IMR-90 (cell line): ENCODE results near the gene VAV3. TPM values are rescaled to one million over a fixed set of nuclear protein-coding genes. Genes with fewer than 3 reads are reported as not detected.

Experiments used
- ATAC-seq: fragments of 200-7000 bp; cut with Tn5 transposase; 2 replicates; pipeline ENCODE4 v1.9.1; 2020; ENCODE audit warnings: low read depth, mild to moderate bottlenecking, moderate library complexity
- BruUV-seq: library from RNA; stranded (reverse); fragments of 400-500 nt; replicated peaks from 2 replicates; lab custom pipeline; 2021; lab: Mats Ljungman, UMichigan
- CTCF ChIA-PET: fragments of 300-600 bp; formaldehyde crosslinking; extraction: SDS; loops from one replicate; lab custom pipeline; 2021; ENCODE audit warnings: antibody characterized with exemption; lab: Yijun Ruan, JAX
- POLR2A ChIA-PET: fragments of 300-600 bp; sonication (Branson Sonifier 250); formaldehyde crosslinking; loops from one replicate; lab custom pipeline; 2022; ENCODE audit warnings: antibody characterized with exemption; ENCODE audit not compliant: unreplicated experiment; lab: Charles Lee
- DNase-seq: peaks from one replicate; pipeline ENCODE4 v3.0.0; 2013
- H2AFZ ChIP-seq: replicated peaks from 2 replicates; pipeline ENCODE3; 2013; ENCODE audit warnings: low read length, mild to moderate bottlenecking; ENCODE audit not compliant: poor library complexity
- H2AK5ac ChIP-seq: 2 replicates; pipeline ENCODE4 v1.6.1; 2013; ENCODE audit warnings: low read depth, low read length, inconsistent platforms
- H2AK9ac ChIP-seq: replicated peaks from 2 replicates; pipeline ENCODE3; 2013; ENCODE audit warnings: mild to moderate bottlenecking, low read depth, low read length, moderate library complexity; ENCODE audit not compliant: poor library complexity
- H2BK120ac ChIP-seq: 2 replicates; pipeline ENCODE4 v1.6.1; 2013; ENCODE audit warnings: low read depth, low read length, inconsistent platforms
- H2BK15ac ChIP-seq: 3 replicates; pipeline ENCODE4 v1.6.1; 2013; ENCODE audit warnings: low read depth, low read length, inconsistent platforms
- H2BK20ac ChIP-seq: 2 replicates; pipeline ENCODE4 v1.6.1; 2013; ENCODE audit warnings: low read depth, mild to moderate bottlenecking, inconsistent platforms, low read length, moderate library complexity
- H2BK5ac ChIP-seq: 2 replicates; pipeline ENCODE4 v1.6.1; 2013; ENCODE audit warnings: mild to moderate bottlenecking, low read depth, low read length, inconsistent platforms; ENCODE audit not compliant: poor library complexity, severe bottlenecking
- H3K14ac ChIP-seq: replicated peaks from 2 replicates; pipeline ENCODE4 v1.6.1; 2013; ENCODE audit warnings: low read depth, low read length, inconsistent platforms
- H3K18ac ChIP-seq: 2 replicates; pipeline ENCODE4 v1.6.1; 2013; ENCODE audit warnings: low read depth, low read length, control low read depth
- H3K23ac ChIP-seq: 2 replicates; pipeline ENCODE4 v1.6.1; 2013; ENCODE audit warnings: low read depth, low read length, inconsistent platforms
- H3K27ac ChIP-seq: 2 replicates; pipeline ENCODE4 v1.5.1; 2013; ENCODE audit warnings: mild to moderate bottlenecking, control low read depth, low read length; ENCODE audit not compliant: insufficient read depth
- H3K27me3 ChIP-seq: 2 replicates; pipeline ENCODE4 v1.6.1; 2013; ENCODE audit warnings: low read length; ENCODE audit not compliant: control insufficient read depth, insufficient read depth
- H3K36me3 ChIP-seq: 2 replicates; pipeline ENCODE4 v1.6.1; 2013; ENCODE audit warnings: low read length, mixed read lengths; ENCODE audit not compliant: control insufficient read depth, insufficient read depth
- H3K4ac ChIP-seq: 2 replicates; pipeline ENCODE4 v1.6.1; 2013; ENCODE audit warnings: low read depth, low read length, inconsistent platforms
- H3K4me1 ChIP-seq: 2 replicates; pipeline ENCODE4 v1.6.1; 2013; ENCODE audit warnings: low read length, mixed read lengths; ENCODE audit not compliant: control insufficient read depth, insufficient read depth
- H3K4me2 ChIP-seq: 2 replicates; pipeline ENCODE4 v1.6.1; 2013; ENCODE audit warnings: low read depth, mild to moderate bottlenecking, control low read depth, low read length, moderate library complexity
- H3K4me3 ChIP-seq: 2 replicates; pipeline ENCODE4 v1.5.1; 2013; ENCODE audit warnings: low read depth, mild to moderate bottlenecking, control low read depth, low read length, moderate library complexity; ENCODE audit not compliant: insufficient read depth
- H3K56ac ChIP-seq: 2 replicates; pipeline ENCODE4 v1.6.1; 2013; ENCODE audit warnings: low read length, inconsistent platforms; ENCODE audit not compliant: insufficient read depth; ENCODE audit errors: extremely low read depth
- H3K79me1 ChIP-seq, 2 experiments: 2 replicates each; pipeline ENCODE4 v1.6.1; 2013; ENCODE audit warnings: low read length in 2 of 2, inconsistent platforms in 1 of 2, low read depth in 1 of 2
- H3K9ac ChIP-seq: 2 replicates; pipeline ENCODE4 v1.6.1; 2013; ENCODE audit warnings: low read depth, low read length, control low read depth
- H3K9me1 ChIP-seq: 2 replicates; pipeline ENCODE4 v1.6.1; 2013; ENCODE audit warnings: low read length, inconsistent platforms; ENCODE audit not compliant: insufficient read depth
- H3K9me3 ChIP-seq: 2 replicates; pipeline ENCODE4 v1.6.1; 2013; ENCODE audit warnings: low read length; ENCODE audit not compliant: control insufficient read depth, insufficient read depth
- H4K20me1 ChIP-seq: 2 replicates; pipeline ENCODE4 v1.6.1; 2013; ENCODE audit warnings: low read length, inconsistent platforms; ENCODE audit not compliant: insufficient read depth
- H4K5ac ChIP-seq: 2 replicates; pipeline ENCODE4 v1.6.1; 2013; ENCODE audit warnings: mild to moderate bottlenecking, low read depth, low read length, control low read depth
- H4K8ac ChIP-seq, 2 experiments: 2 replicates each; pipeline ENCODE4 v1.6.1; 2013; ENCODE audit warnings: low read depth in 2 of 2, low read length in 2 of 2, control low read depth in 1 of 2, inconsistent platforms in 1 of 2
- H4K91ac ChIP-seq: 2 replicates; pipeline ENCODE4 v1.6.1; 2013; ENCODE audit warnings: low read depth, low read length, inconsistent platforms; ENCODE audit not compliant: insufficient read depth
- BHLHE40 ChIP-seq: fragments of 150-350 bp; IDR thresholded peaks from 2 replicates; pipeline ENCODE4 v1.6.1; 2016; ENCODE audit warnings: mild to moderate bottlenecking, low read depth, low read length
- CEBPB ChIP-seq: IDR thresholded peaks from 2 replicates; pipeline ENCODE4 v1.6.1; 2012; ENCODE audit warnings: low read depth, low read length, improper control_type of control experiment
- CHD1 ChIP-seq: IDR thresholded peaks from 2 replicates; pipeline ENCODE4 v1.6.1; 2012; ENCODE audit warnings: low read depth, low read length, improper control_type of control experiment
- FOS ChIP-seq: fragments of 150-350 bp; IDR thresholded peaks from 2 replicates; pipeline ENCODE4 v1.6.1; 2016; ENCODE audit warnings: low read depth, low read length
- MAZ ChIP-seq: IDR thresholded peaks from 2 replicates; pipeline ENCODE4 v1.6.1; 2012; ENCODE audit warnings: low read depth, mild to moderate bottlenecking, low read length, improper control_type of control experiment, moderate library complexity, borderline replicate concordance
- MXI1 ChIP-seq: IDR thresholded peaks from 2 replicates; pipeline ENCODE4 v1.6.1; 2012; ENCODE audit warnings: low read depth, mild to moderate bottlenecking, low read length, moderate library complexity, borderline replicate concordance
- NFE2L2 ChIP-seq: fragments of 150-350 bp; IDR thresholded peaks from 2 replicates; pipeline ENCODE4 v1.6.1; 2016; ENCODE audit warnings: low read depth, mild to moderate bottlenecking, low read length
- POLR2A ChIP-seq: IDR thresholded peaks from 2 replicates; pipeline ENCODE4 v1.6.1; 2012; ENCODE audit warnings: mild to moderate bottlenecking, low read depth, low read length
- RAD21 ChIP-seq: IDR thresholded peaks from 2 replicates; pipeline ENCODE4 v1.6.1; 2012; ENCODE audit warnings: low read length, improper control_type of control experiment
- RFX5 ChIP-seq: IDR thresholded peaks from 2 replicates; pipeline ENCODE4 v1.8.0; 2012; ENCODE audit warnings: low read depth, mild to moderate bottlenecking, low read length, moderate library complexity
- SMC3 ChIP-seq: fragments of 150-350 bp; IDR thresholded peaks from 2 replicates; pipeline ENCODE4 v1.6.1; 2016; ENCODE audit warnings: low read depth, mild to moderate bottlenecking, antibody characterized with exemption, low read length, moderate library complexity
- dilution Hi-C: fragments of 300-500 bp; cut with HindIII; formaldehyde crosslinking; loops from one replicate; pipeline ENCODE4 v1.14.3; 2018; ENCODE audit warnings: low sequenced_read_pairs; ENCODE audit not compliant: unreplicated experiment
- in situ Hi-C: fragments of 300-500 bp; cut with MboI; formaldehyde crosslinking; loops from 3 replicates; pipeline ENCODE4 v1.14.3; 2019; ENCODE audit warnings: low sequenced_read_pairs, inconsistent platforms, mixed read lengths
- intact Hi-C: fragments of 100-400 bp; cut with micrococcal nuclease; formaldehyde crosslinking; loops from 2 replicates; pipeline ENCODE4 v1.10.0; 2022
- polyA plus RNA-seq, 3 experiments: library from polyadenylated mRNA; depleted of rRNA; stranded (reverse); fragments of >200 nt; gene quantifications; 2 replicates each; pipeline ENCODE4 v1.2.3, GENCODE V29; 2012; ENCODE audit warnings: low replicate concordance in 1 of 3
- total RNA-seq: library from RNA; depleted of rRNA; stranded (reverse); fragments of >200 nt; gene quantifications from 2 replicates; pipeline ENCODE4 v1.2.3, GENCODE V29; 2012
- TF ChIP-seq, protein P1 (sequence below): fragments of 150-350 bp; IDR thresholded peaks from 2 replicates; pipeline ENCODE4 v1.6.1; 2016; ENCODE audit warnings: low read depth, mild to moderate bottlenecking, low read length, moderate library complexity, borderline replicate concordance
- TF ChIP-seq, protein P2 (sequence below): fragments of 150-350 bp; IDR thresholded peaks from 2 replicates; pipeline ENCODE4 v1.6.1; 2017; ENCODE audit warnings: mild to moderate bottlenecking, antibody characterized with exemption, low read length, low read depth
- TF ChIP-seq, protein P3 (sequence below): conservative IDR thresholded peaks from 2 replicates; pipeline ENCODE4 v1.5.1; 2012; ENCODE audit warnings: mild to moderate bottlenecking, low read depth, low read length, improper control_type of control experiment

Gene VAV3
- total and polyA plus RNA-seq, 2 of the 4 experiments (the other 2 are of a cell fraction) = 0.12 to 0.18 TPM

DNA sequence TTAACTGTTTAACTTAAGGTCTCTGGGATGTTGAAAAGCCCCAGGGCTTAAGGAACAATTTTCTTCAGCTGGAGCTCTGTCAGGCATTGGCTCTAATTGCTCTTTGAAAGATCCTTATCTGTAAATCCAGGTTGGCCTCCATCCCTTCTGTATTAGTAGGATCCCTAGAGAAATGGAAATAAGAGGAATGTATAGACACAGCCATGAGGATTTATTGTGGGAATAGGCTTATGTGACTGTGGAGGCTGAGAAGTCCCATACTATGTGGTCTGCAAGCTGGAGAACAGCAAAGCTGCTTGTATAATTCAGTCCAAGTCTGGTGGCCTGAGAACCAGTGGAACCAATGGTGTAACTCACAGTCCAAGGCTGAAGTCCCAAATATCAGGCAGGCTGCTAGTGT is 47.6 kb upstream of the VAV3 start:
- Histone ChIP-seq H3K9me1 (no peaks in the 10 kb centered on the region), H3K27me3 (no peaks in the 10 kb centered on the region), H2AK5ac (no peak overlapping the region), H4K20me1 (no peaks in the 10 kb centered on the region), H3K23ac (no peak overlapping the region), H3K9ac (no peak overlapping the region), H3K79me1 (no peaks in the 10 kb centered on the region), H3K56ac (no peak overlapping the region), H2BK20ac (no peak overlapping the region), H3K4ac (no peak overlapping the region), H4K8ac (no peak overlapping the region), H4K5ac (no peak overlapping the region), H2AFZ (no peak overlapping the region), H3K4me3 (no peak overlapping the region), H3K18ac (no peak overlapping the region), H3K14ac (no peak overlapping the region), H2BK5ac (no peak overlapping the region), H2AK9ac (no peak overlapping the region), H2BK15ac (no peak overlapping the region), H4K91ac (no peak overlapping the region), H3K27ac (no peak overlapping the region), H3K4me1 (no peaks in the 10 kb centered on the region), H3K4me2 (no peak overlapping the region), H3K36me3 (no peaks in the 10 kb centered on the region), H2BK120ac (no peak overlapping the region), H3K9me3 (no peaks in the 10 kb centered on the region)
- BruUV-seq = no TSS peak
- CTCF ChIA-PET = no interaction called here
- ATAC-seq (no peak), DNase-seq (no peak)
- dilution Hi-C loops = no loop called here
- POLR2A ChIA-PET = no interaction called here
- in situ Hi-C loops = no loop called here
- intact Hi-C loops = no loop called here
- no peak for TF ChIP-seq CEBPB
- no peak for TF ChIP-seq MXI1
- no peak for TF ChIP-seq SMC3
- TF ChIP-seq, protein P1, sequence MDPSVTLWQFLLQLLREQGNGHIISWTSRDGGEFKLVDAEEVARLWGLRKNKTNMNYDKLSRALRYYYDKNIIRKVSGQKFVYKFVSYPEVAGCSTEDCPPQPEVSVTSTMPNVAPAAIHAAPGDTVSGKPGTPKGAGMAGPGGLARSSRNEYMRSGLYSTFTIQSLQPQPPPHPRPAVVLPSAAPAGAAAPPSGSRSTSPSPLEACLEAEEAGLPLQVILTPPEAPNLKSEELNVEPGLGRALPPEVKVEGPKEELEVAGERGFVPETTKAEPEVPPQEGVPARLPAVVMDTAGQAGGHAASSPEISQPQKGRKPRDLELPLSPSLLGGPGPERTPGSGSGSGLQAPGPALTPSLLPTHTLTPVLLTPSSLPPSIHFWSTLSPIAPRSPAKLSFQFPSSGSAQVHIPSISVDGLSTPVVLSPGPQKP = no peak
- TF ChIP-seq, protein P2, sequence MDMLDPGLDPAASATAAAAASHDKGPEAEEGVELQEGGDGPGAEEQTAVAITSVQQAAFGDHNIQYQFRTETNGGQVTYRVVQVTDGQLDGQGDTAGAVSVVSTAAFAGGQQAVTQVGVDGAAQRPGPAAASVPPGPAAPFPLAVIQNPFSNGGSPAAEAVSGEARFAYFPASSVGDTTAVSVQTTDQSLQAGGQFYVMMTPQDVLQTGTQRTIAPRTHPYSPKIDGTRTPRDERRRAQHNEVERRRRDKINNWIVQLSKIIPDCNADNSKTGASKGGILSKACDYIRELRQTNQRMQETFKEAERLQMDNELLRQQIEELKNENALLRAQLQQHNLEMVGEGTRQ = no peak
- no peak for TF ChIP-seq MAZ
- TF ChIP-seq, protein P3, sequence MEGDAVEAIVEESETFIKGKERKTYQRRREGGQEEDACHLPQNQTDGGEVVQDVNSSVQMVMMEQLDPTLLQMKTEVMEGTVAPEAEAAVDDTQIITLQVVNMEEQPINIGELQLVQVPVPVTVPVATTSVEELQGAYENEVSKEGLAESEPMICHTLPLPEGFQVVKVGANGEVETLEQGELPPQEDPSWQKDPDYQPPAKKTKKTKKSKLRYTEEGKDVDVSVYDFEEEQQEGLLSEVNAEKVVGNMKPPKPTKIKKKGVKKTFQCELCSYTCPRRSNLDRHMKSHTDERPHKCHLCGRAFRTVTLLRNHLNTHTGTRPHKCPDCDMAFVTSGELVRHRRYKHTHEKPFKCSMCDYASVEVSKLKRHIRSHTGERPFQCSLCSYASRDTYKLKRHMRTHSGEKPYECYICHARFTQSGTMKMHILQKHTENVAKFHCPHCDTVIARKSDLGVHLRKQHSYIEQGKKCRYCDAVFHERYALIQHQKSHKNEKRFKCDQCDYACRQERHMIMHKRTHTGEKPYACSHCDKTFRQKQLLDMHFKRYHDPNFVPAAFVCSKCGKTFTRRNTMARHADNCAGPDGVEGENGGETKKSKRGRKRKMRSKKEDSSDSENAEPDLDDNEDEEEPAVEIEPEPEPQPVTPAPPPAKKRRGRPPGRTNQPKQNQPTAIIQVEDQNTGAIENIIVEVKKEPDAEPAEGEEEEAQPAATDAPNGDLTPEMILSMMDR = no peak
- no peak for TF ChIP-seq BHLHE40
- no peak for TF ChIP-seq RAD21
- TF ChIP-seq RFX5 = no peak
- TF ChIP-seq POLR2A = no peak
- TF ChIP-seq NFE2L2 = no peak
- no peak for TF ChIP-seq CHD1
- TF ChIP-seq FOS = no peak
